BJ (cell line): ENCODE measurements around the gene TNKS2. TPM values are rescaled to one million over a fixed set of nuclear protein-coding genes. Genes with fewer than 3 reads are reported as not detected.

Source experiments
- CTCF ChIA-PET: fragments of 350-600 bp; formaldehyde crosslinking; extraction: SDS; loops from one replicate; lab custom pipeline; 2021; ENCODE audit warnings: antibody characterized with exemption, inconsistent platforms; lab: Yijun Ruan, JAX
- POLR2A ChIA-PET: fragments of 300-600 bp; sonication (Branson Sonifier 250); formaldehyde crosslinking; extraction: SDS; loops from one replicate; lab custom pipeline; 2021; ENCODE audit warnings: antibody characterized with exemption; lab: Charles Lee
- DNase-seq: peaks from one replicate; pipeline ENCODE4 v3.0.0-alpha.2; 2011; ENCODE audit warnings: low read depth
- H3K27me3 ChIP-seq: 2 replicates; pipeline ENCODE4 v1.6.0; 2011; ENCODE audit warnings: low read length; ENCODE audit not compliant: control insufficient read depth, insufficient read depth
- H3K36me3 ChIP-seq: 2 replicates; pipeline ENCODE4 v1.5.1; 2011; ENCODE audit warnings: low read length; ENCODE audit not compliant: control insufficient read depth, insufficient read depth
- H3K4me3 ChIP-seq: 2 replicates; pipeline ENCODE4 v1.5.1; 2011; ENCODE audit warnings: low read depth, mild to moderate bottlenecking, control low read depth, low read length
- polyA plus RNA-seq: library from polyadenylated mRNA; depleted of rRNA; stranded (reverse); fragments of >200 nt; gene quantifications from 2 replicates; pipeline ENCODE4 v1.2.3, GENCODE V29; 2011
- TF ChIP-seq, protein P1 (sequence below): IDR thresholded peaks from 2 replicates; pipeline ENCODE4 v1.5.1; 2011; ENCODE audit warnings: low read depth, mild to moderate bottlenecking, control low read depth, inconsistent platforms, low read length, moderate library complexity; ENCODE audit not compliant: insufficient read depth

TNKS2 gene
- polyA plus RNA-seq, 1 experiment: 16.6 TPM

DNA sequence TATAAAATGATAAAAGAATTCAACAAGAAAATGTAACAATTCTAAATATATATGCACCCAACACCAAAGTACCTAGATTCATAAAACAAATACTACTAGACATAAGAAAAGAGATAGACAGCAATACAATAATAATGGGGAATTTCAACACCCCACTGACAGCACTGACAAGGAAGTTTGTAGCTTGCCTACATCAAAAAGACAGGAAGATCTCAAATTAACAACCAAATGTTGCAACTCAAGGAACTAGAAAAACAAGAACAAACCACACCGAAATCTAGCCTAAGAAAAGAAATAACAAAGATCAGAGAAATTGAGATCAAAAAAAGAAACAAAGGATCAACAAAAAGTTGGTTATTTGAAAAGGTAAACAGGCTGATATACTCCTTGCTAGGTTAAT is 36.5 kb upstream of the TNKS2 start:
- Histone ChIP-seq H3K27me3 (no peaks in the 10 kb centered on the region), H3K36me3 (no peaks in the 10 kb centered on the region), H3K4me3 (no peak overlapping the region)
- ChIA-PET POLR2A (no interaction called here), CTCF (no interaction called here)
- TF ChIP-seq, protein P1, sequence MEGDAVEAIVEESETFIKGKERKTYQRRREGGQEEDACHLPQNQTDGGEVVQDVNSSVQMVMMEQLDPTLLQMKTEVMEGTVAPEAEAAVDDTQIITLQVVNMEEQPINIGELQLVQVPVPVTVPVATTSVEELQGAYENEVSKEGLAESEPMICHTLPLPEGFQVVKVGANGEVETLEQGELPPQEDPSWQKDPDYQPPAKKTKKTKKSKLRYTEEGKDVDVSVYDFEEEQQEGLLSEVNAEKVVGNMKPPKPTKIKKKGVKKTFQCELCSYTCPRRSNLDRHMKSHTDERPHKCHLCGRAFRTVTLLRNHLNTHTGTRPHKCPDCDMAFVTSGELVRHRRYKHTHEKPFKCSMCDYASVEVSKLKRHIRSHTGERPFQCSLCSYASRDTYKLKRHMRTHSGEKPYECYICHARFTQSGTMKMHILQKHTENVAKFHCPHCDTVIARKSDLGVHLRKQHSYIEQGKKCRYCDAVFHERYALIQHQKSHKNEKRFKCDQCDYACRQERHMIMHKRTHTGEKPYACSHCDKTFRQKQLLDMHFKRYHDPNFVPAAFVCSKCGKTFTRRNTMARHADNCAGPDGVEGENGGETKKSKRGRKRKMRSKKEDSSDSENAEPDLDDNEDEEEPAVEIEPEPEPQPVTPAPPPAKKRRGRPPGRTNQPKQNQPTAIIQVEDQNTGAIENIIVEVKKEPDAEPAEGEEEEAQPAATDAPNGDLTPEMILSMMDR: no peak
- no peak for DNase-seq

GRCh38 chr10:91762878-91763277 is 35.3 kb upstream of the TNKS2 start:
- ChIA-PET POLR2A (no interaction called here), CTCF (no interaction called here)
- TF ChIP-seq, protein P1: no peak
- Histone ChIP-seq H3K4me3 (no peak overlapping the region), H3K27me3 (no peaks in the 10 kb centered on the region; the same call in 1 of the 2 replicates), H3K36me3 (no peaks in the 10 kb centered on the region)
- no peak for DNase-seq

DNA sequence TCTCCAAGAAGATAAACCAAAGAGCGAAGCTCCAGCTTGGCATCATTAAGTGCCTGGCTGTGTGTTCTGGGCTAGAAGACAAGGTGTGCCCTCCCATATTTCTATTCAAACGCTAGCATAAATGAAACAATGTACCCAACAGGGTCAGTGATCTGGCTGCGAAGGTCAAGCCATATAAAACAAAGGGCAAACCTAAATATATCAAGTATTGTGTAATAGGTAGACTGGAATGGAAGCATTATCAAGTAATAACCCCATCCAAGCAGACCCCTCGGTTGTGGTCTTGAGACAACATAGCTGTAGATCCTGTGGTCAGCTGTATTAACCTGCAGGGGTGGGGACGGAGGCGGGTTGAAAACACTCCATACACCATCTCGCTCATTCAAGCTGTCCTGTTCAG is 31.6 kb upstream of the TNKS2 start:
- TF ChIP-seq, protein P1: no peak
- ChIA-PET POLR2A (no interaction called here), CTCF (interaction anchor here (0.6 to 2.2 kb wide), 3 partner anchors 8 to 159 kb away, joined by 3 to 9 read pairs (median 3); no protein-coding TSS in a partner anchor)
- no peak overlapping the region for H3K4me3 ChIP-seq
- no peaks in the 10 kb centered on the region for H3K36me3 ChIP-seq
- no peak for DNase-seq
- H3K27me3 ChIP-seq: no peaks in the 10 kb centered on the region; the same call in 1 of the 2 replicates

DNA sequence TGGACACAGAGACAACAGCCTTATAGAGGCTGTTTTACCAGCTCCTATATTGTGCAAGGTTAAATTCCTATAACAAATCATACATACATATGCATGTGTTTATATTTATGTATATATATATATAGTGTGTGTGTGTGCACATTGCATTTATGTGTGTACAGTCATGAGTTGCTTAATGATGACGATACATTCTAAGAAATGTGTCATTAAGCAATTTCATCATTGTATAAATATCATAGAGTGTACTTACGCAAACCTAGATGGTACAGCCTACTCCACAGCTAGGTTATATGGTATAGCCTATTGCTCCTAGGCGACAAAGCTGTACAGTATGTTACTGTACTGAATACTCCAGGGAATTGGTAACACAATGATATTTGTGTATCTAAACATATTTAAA is 30.1 kb upstream of the TNKS2 start:
- no peak for DNase-seq
- TF ChIP-seq, protein P1: no peak
- Histone ChIP-seq H3K36me3 (no peaks in the 10 kb centered on the region), H3K4me3 (no peak overlapping the region), H3K27me3 (no peaks in the 10 kb centered on the region; the same call in 1 of the 2 replicates)
- CTCF ChIA-PET: interaction anchor here (0.6 to 2.2 kb wide), 4 partner anchors 9 to 141 kb away, joined by 3 to 9 read pairs (median 3); no protein-coding TSS in a partner anchor
- POLR2A ChIA-PET: no interaction called here

DNA sequence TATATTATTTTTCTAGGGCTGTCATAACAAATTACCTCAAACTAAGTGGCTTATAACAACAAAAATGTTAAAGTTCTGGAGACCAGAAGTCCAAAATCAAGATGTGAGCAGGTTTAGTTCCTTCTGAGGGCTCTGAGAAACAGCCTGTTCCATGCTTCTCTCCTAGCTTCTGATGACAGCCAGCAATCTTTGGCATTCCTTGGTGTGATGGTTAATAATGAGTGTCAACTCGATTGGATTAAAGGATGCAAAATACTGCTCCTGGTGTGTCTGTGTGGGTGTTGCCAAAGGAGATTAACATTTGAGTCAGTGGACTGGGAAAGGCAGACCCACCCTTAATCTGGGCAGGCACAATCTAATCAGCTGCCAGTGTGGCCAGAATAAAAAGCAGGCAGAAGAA is 26.3 kb upstream of the TNKS2 start:
- TF ChIP-seq, protein P1: no peak
- CTCF ChIA-PET: no interaction called here

More for the DNA sequence above, 26.3 kb upstream of the TNKS2 start:
- DNase-seq: no peak
- H3K27me3 ChIP-seq: peaks cover 4% of the 10 kb centered on the region
- POLR2A ChIA-PET: no interaction called here
- no peak overlapping the region for H3K4me3 ChIP-seq
- H3K36me3 ChIP-seq: no peaks in the 10 kb centered on the region
